ENCODE results near the gene GALM.

GRCh38 chr2:38682008-38682575, 16.2 kb downstream of the GALM start:
- TF ChIP-seq, protein P1, sequence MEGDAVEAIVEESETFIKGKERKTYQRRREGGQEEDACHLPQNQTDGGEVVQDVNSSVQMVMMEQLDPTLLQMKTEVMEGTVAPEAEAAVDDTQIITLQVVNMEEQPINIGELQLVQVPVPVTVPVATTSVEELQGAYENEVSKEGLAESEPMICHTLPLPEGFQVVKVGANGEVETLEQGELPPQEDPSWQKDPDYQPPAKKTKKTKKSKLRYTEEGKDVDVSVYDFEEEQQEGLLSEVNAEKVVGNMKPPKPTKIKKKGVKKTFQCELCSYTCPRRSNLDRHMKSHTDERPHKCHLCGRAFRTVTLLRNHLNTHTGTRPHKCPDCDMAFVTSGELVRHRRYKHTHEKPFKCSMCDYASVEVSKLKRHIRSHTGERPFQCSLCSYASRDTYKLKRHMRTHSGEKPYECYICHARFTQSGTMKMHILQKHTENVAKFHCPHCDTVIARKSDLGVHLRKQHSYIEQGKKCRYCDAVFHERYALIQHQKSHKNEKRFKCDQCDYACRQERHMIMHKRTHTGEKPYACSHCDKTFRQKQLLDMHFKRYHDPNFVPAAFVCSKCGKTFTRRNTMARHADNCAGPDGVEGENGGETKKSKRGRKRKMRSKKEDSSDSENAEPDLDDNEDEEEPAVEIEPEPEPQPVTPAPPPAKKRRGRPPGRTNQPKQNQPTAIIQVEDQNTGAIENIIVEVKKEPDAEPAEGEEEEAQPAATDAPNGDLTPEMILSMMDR (IDR thresholded peaks at IDR 0.05; ENCODE audit: insufficient read depth, low read length, poor library complexity, severe bottlenecking), result no peak
- TF ChIP-seq EZH2phosphoT487 (conservative IDR thresholded peaks at IDR 0.05; ENCODE audit: low read length), result no peak

All from SU-DHL-6 (cell line).